IPS-20b (cell line): ENCODE data around the gene SLC35A2.
"Not testable (repeated sequence)": the region's sequence is repeated elsewhere in the genome, so short reads cannot be mapped to it uniquely, and the experiment has no call there.

ENCODE experiments used
- H3K27ac ChIP-seq: one replicate; pipeline ENCODE4 v1.5.1; 2013; ENCODE audit warnings: low read length
- H3K27me3 ChIP-seq: 2 replicates; pipeline ENCODE4 v1.6.1; 2013; ENCODE audit warnings: mild to moderate bottlenecking, low read length, inconsistent platforms; ENCODE audit not compliant: insufficient read depth
- H3K36me3 ChIP-seq: 2 replicates; pipeline ENCODE4 v1.6.1; 2013; ENCODE audit warnings: low read depth, mild to moderate bottlenecking, inconsistent platforms, low read length, moderate library complexity; ENCODE audit not compliant: insufficient read depth
- H3K4me1 ChIP-seq: 2 replicates; pipeline ENCODE4 v1.6.1; 2013; ENCODE audit warnings: mild to moderate bottlenecking, control low read depth, inconsistent platforms, low read length, moderate library complexity; ENCODE audit not compliant: insufficient read depth
- H3K4me3 ChIP-seq: 2 replicates; pipeline ENCODE4 v1.5.1; 2013; ENCODE audit warnings: mild to moderate bottlenecking, low read length, inconsistent platforms
- H3K9ac ChIP-seq: 2 replicates; pipeline ENCODE4 v1.6.1; 2013; ENCODE audit warnings: low read depth, mild to moderate bottlenecking, inconsistent platforms, low read length, moderate library complexity
- H3K9me3 ChIP-seq: 2 replicates; pipeline ENCODE4 v1.6.1; 2013; ENCODE audit warnings: mild to moderate bottlenecking, low read depth, low read length, inconsistent platforms; ENCODE audit not compliant: insufficient read depth

SLC35A2 gene

DNA sequence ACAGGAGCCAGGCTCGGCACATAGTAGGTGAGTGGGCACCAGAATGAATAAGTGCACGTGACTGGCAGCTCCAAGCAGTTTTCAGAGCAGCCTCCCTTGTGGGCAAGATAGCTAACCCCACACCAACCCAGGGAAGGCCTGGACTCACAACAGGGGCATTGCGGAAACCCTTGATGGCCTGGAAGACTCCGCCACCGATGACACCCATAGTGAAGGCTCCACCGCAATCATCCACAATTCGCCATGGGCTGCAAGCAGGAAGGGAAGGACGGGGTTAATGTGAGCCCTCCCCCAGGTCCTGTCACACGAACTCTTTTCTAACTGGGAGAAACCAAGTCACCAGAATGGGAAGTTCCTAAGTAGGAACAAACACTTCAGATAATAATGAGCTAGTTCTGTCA, 14.8 kb downstream of the SLC35A2 start:
- Histone ChIP-seq H3K9ac (peak overlapping the region; percentile 92), H3K36me3 (peaks cover 41% of the 10 kb centered on the region), H3K27me3 (no peaks in the 10 kb centered on the region), H3K9me3 (no peaks in the 10 kb centered on the region), H3K27ac (no peak overlapping the region), H3K4me1 (peaks cover 3% of the 10 kb centered on the region; the same call in 1 of the 2 replicates), H3K4me3 (peak overlapping the region; percentile 91)

DNA sequence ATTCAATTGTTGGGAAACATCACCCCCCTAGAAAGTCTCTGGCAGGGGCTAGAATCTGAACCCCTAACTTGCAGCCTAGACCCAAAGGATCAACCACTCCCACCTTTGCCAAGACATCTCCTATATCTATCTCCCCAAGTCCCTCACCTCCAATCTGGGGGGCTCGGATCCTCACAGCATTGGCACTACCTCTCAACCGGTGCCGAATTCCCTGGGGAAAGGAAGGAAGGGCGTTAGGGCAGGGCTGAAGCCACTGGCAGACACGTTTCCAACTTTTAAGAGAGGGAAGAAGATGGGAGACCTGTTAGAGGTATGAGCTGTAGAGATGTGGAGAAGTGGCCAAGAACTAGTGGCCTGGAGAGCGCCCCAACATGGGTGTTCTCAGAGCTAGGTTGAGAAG, 16.6 kb downstream of the SLC35A2 start:
- H3K4me3 ChIP-seq: no peak overlapping the region
- no peaks in the 10 kb centered on the region for H3K27me3 ChIP-seq
- no peak overlapping the region for H3K27ac ChIP-seq
- no peak overlapping the region for H3K9ac ChIP-seq
- peaks cover 32% of the 10 kb centered on the region; the same call in 1 of the 2 replicates for H3K36me3 ChIP-seq
- H3K9me3 ChIP-seq: no peaks in the 10 kb centered on the region
- peaks cover 3% of the 10 kb centered on the region; the same call in 1 of the 2 replicates for H3K4me1 ChIP-seq

DNA sequence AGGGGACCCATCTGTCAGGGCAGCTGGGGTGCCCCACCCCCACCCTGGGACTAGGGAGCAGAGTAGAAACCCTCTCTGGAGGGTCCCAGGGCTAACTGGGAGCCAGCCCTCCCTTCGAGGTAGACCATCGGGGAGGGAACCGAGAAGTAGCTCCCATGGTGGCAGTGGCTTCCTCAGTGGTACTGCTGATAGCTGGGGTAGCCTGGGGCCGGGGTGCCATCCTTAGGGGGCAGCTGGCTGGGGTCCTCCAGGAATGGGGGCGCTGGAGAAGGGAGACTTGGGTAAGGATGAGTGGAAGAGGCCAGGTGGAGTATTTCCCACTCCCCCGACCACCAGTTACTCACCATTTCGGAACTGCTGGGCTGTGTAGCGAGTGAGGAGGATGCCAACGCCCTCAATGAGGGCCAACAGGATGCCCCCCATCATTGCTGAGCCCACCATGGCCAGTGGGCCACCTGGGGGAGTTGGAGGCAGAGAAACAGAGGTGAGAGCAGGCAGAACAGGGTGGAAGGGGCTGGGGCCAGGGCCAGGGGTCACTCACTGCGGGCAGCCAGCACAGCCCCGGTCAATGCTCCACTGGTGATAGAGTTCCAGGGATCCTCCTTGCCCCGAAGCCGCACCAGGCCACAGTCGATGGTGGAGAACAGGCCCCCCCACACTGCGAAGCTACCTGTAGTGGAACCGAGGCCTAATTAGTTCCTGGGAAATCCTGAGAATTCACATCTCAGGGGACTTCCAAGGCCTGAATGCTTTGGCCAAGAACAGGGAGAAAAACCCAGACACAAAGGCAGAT, 17.7 kb downstream of the SLC35A2 start:
- H3K9me3 ChIP-seq: no peaks in the 10 kb centered on the region
- H3K36me3 ChIP-seq: peaks cover 24% of the 10 kb centered on the region; the same call in 1 of the 2 replicates
- H3K4me1 ChIP-seq: peaks cover 3% of the 10 kb centered on the region; the same call in 1 of the 2 replicates
- H3K27me3 ChIP-seq: no peaks in the 10 kb centered on the region
- H3K9ac ChIP-seq: no peak overlapping the region
- no peak overlapping the region for H3K4me3 ChIP-seq
- no peak overlapping the region for H3K27ac ChIP-seq

DNA sequence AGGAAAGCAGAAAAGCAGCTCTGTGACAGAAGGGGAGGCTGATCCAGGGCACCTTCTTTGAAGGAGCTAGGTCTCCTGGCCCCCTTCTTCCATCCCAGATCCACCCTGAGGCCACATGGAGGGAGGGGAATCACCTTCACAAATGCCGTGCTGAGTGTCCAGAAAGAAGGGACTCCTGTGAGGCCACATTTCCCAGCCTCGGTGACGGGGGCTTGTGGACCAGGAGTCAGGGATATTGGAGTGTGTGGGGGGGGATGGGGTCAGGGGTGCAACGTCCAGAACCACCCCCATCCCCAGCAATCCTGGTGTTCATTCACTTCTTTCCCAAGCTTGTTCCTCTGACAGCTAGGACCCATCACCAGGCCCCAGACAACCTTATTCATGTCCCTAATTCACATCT, 18.6 kb downstream of the SLC35A2 start:
- peaks cover 24% of the 10 kb centered on the region; the same call in 1 of the 2 replicates for H3K36me3 ChIP-seq
- no peaks in the 10 kb centered on the region for H3K9me3 ChIP-seq
- H3K4me1 ChIP-seq: peaks cover 3% of the 10 kb centered on the region; the same call in 1 of the 2 replicates
- H3K9ac ChIP-seq: no peak overlapping the region
- no peak overlapping the region for H3K27ac ChIP-seq
- H3K4me3 ChIP-seq: no peak overlapping the region
- no peaks in the 10 kb centered on the region for H3K27me3 ChIP-seq

DNA sequence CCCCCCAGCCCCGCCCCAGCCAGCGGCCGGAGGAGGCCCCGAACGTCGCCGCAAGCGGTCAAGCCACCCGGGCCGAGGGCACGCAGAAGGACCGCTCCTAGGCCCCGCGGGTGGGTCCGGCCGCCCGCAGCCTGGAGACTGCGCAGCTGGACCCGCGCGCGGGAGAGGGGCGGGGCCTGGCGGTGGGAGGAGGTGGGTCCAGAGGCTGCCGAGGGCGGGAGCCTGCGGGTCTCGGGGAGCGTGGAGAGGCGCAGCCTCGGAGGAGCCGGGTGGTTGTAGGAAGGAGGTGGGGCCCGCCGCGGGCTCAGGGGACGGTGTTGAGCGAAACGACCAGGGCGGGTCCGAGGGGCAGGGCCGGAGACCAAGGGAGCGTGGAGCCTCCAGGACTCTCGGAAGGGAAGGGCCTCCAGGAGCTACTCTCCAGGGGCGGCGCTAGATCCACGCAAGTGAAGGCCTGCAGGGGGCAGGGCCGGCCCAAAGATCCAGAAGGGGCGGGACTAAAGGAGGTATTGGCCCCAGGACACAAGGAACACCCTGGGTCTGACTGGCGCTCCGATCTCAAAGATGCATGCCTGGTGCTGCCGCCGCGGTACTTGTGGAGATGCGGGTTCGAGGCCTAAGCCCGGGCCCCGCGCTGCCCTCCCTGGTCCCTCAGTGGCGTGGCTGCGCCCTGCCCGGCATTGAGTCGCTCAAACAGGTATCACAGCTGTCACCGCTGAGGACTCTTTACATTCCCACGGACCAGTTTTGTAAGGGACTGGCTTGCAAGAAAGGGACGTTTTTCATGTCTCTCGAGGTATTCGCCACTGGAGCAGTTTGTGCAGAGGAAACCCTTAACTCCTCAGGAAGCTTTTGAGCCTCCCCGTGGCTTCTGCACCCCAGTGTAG, 19.8 kb downstream of the SLC35A2 start:
- Histone ChIP-seq H3K4me1 (peaks cover 3% of the 10 kb centered on the region; the same call in 1 of the 2 replicates), H3K9me3 (no peaks in the 10 kb centered on the region), H3K27me3 (no peaks in the 10 kb centered on the region), H3K36me3 (peaks cover 24% of the 10 kb centered on the region; the same call in 1 of the 2 replicates), H3K9ac (peak overlapping the region; percentile 20; the same call in 1 of the 2 replicates), H3K27ac (no peak overlapping the region), H3K4me3 (peak overlapping the region; percentile 61; the same call in 1 of the 2 replicates)

DNA sequence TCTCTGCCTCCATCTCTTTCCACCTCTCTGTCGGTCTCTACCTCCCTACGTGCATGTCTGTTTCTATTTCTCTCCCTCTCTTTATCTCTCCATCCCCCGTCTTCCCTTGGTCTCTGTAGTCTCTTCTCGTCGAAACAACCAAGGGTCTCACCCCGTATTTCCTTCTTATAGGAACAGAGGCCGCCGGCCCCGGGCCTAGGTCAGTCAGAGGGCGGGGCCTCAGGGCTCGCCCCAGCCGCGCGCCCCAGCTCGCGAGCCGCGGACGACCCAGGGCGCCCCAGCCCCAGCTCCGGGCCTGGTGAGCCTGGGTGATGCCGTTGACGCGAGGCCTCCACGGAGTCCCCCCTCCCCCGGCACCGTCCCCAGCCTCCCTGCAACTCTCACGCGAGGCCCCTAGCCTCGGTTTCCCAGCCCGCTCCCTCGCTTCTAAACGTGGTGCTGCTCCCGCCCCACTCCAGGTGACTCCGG, 20.5 kb downstream of the SLC35A2 start:
- H3K9ac ChIP-seq: peak overlapping the region; percentile 20; the same call in 1 of the 2 replicates
- peaks cover 24% of the 10 kb centered on the region; the same call in 1 of the 2 replicates for H3K36me3 ChIP-seq
- H3K9me3 ChIP-seq: no peaks in the 10 kb centered on the region
- H3K27me3 ChIP-seq: no peaks in the 10 kb centered on the region
- no peaks in the 10 kb centered on the region for H3K4me1 ChIP-seq
- peak overlapping the region; percentile 61 for H3K4me3 ChIP-seq
- no peak overlapping the region for H3K27ac ChIP-seq

DNA sequence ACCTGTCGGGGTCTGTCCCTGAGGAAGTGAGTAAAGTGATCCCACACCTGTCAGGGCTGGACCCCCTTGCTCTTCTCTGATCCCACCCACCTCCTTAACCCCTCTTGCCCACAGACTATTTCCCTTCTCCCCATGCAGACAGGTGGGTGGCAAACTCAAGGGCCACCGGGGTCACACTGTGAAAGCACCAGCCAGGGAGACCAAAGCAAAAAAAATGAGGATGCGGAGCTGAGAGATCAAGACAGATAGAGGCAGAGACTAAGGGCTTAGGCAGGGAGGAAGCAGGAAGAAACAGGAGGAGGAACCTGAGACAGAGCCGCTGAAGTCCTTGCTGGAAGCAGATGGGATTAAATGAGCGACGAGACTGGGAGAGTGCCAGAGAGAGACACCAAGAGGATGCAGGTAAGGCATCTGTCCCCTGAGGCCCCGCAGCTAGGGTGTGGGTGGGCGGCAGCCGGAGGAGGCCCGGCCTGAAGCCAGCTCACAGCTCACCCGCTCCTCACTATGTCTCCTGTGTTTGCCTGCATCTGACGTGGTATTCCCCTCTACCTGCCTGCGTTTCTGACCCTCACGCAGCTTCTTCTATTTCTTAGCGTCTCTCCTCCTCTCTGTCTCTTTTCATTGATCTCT, 21.0 kb downstream of the SLC35A2 start:
- H3K27ac ChIP-seq: no peak overlapping the region
- H3K27me3 ChIP-seq: no peaks in the 10 kb centered on the region
- no peaks in the 10 kb centered on the region for H3K9me3 ChIP-seq
- peak overlapping the region; percentile 61 for H3K4me3 ChIP-seq
- no peaks in the 10 kb centered on the region for H3K4me1 ChIP-seq
- H3K9ac ChIP-seq: peak overlapping the region; percentile 20; the same call in 1 of the 2 replicates
- H3K36me3 ChIP-seq: peaks cover 22% of the 10 kb centered on the region; the same call in 1 of the 2 replicates

DNA sequence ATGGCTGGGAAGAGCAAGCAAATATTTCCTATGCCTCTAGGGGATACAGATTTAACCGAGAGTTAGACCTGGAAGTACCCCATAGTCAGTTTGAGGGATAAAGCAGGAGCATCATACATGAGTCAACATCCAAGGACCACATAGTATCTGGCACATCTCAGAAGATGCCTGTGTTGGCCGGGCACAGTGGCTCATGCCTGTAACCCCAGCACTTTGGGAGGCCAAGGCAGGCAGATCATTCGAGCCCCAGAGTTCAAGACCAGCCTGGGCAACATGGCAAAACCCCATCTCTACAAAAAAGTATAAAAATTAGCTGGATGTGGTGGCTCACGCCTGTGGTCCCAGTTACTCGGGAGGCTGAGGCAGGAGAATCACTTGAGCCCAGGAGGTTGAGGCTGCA, 24.9 kb downstream of the SLC35A2 start:
- not testable (repeated sequence) for H3K27me3 ChIP-seq, H3K4me1 ChIP-seq, H3K9me3 ChIP-seq, H3K9ac ChIP-seq, H3K36me3 ChIP-seq, H3K27ac ChIP-seq, H3K4me3 ChIP-seq

DNA sequence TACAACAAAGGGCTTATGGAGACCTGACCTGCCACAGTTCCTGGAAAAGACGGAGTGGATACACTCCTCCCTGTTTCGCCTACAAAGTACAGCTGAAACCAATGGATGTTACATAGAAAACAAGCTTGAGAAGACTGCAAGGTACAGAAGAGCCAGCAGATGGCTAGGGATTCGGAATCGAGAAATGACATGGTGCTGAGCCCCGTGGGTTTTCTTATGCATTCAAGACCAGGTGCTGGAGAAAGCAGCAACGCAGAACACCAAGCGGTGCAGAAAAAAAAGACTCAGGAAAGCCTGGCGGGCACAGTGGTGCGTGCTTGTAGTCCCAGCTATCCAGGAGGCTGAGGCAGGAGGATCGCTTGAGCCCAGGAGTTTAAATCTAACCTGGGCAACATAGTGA, 27.7 kb downstream of the SLC35A2 start:
- Histone ChIP-seq H3K4me3 (no peak overlapping the region), H3K4me1 (no peaks in the 10 kb centered on the region), H3K27ac (no peak overlapping the region), H3K9me3 (no peaks in the 10 kb centered on the region), H3K9ac (no peak overlapping the region), H3K36me3 (no peaks in the 10 kb centered on the region), H3K27me3 (no peaks in the 10 kb centered on the region)

DNA sequence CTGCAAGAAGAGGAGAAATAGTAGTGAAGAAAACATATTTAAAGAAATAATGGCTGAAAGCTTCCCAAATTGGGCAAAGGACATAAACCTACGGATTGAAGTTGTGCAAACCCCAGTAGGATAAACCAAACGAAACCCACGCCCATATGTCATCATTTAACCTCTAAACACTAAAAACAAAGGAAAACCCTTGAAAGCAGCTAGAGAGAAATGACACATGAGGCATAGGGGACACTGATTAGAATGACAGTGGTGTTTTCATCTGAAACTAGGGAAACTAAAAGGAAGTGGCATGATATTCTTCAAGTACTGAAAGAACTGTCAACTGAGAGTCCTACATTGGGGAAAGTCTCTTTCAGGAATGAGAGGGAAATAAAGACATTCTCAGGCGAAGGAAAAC, 34.5 kb downstream of the SLC35A2 start:
- not testable (repeated sequence) for H3K9me3 ChIP-seq, H3K36me3 ChIP-seq, H3K4me1 ChIP-seq, H3K4me3 ChIP-seq, H3K27ac ChIP-seq, H3K27me3 ChIP-seq, H3K9ac ChIP-seq

DNA sequence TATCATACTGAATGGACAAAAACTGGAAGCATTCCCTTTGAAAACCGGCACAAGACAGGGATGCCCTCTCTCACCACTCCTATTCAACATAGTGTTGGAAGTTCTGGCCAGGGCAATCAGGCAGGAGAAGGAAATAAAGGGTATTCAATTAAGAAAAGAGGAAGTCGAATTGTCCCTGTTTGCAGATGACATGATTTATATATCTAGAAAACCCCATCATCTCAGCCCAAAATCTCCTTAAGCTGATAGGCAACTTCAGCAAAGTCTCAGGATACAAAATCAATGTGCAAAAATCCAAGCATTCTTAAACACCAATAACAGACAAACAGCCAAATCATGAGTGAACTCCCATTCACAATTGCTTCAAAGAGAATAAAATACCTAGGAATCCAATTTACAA, 39.4 kb downstream of the SLC35A2 start:
- not testable (repeated sequence) for H3K9me3 ChIP-seq, H3K9ac ChIP-seq, H3K4me1 ChIP-seq, H3K4me3 ChIP-seq, H3K27me3 ChIP-seq, H3K36me3 ChIP-seq, H3K27ac ChIP-seq
